SK-N-SH (cell line): Measurements from ENCODE around the gene RABGAP1L.

ENCODE experiments used
- CHD2 ChIP-seq: fragments of 150-350 bp; IDR thresholded peaks from 2 replicates; pipeline ENCODE4 v1.6.1; 2018; ENCODE audit warnings: low read length; ENCODE audit not compliant: partially characterized antibody
- ELF1 ChIP-seq: IDR thresholded peaks from 2 replicates; pipeline ENCODE4 v1.4.0; 2012
- EP300 ChIP-seq, 2 experiments: IDR thresholded peaks; 2 replicates each; pipeline versions ENCODE4 v1.4.0 to v1.6.1; 2012; ENCODE audit warnings: borderline replicate concordance in 1 of 2, low read depth in 1 of 2, low read length in 1 of 2
- EZH2phosphoT487 ChIP-seq: fragments of 200-600 bp; sonication (generic); IDR thresholded peaks from 2 replicates; pipeline ENCODE4 v1.6.1; 2017; ENCODE audit warnings: low read depth, mixed run types, mild to moderate bottlenecking, antibody characterized with exemption, moderate library complexity, borderline replicate concordance
- GABPA ChIP-seq: IDR thresholded peaks from 2 replicates; pipeline ENCODE4 v1.4.0; 2012; ENCODE audit warnings: low read depth, mild to moderate bottlenecking
- JUND ChIP-seq: IDR thresholded peaks from 2 replicates; pipeline ENCODE4 v1.4.0; 2012
- POLR2AphosphoS5 ChIP-seq: IDR thresholded peaks from 2 replicates; pipeline ENCODE4 v1.6.1; 2012; ENCODE audit warnings: low read depth, low read length
- RAD21 ChIP-seq: IDR thresholded peaks from 2 replicates; pipeline ENCODE4 v1.6.1; 2012; ENCODE audit warnings: mild to moderate bottlenecking, low read length
- TAF1 ChIP-seq: IDR thresholded peaks from 2 replicates; pipeline ENCODE4 v1.6.1; 2012; ENCODE audit warnings: low read depth, mild to moderate bottlenecking, low read length, moderate library complexity, borderline replicate concordance
- TF ChIP-seq, protein P1 (sequence below): fragments of 200-600 bp; sonication (generic); IDR thresholded peaks from 2 replicates; pipeline ENCODE4 v1.6.1; 2017; ENCODE audit warnings: antibody characterized with exemption, mild to moderate bottlenecking, moderate library complexity
- TF ChIP-seq, protein P2 (sequence below): fragments of 150-350 bp; IDR thresholded peaks from 2 replicates; pipeline ENCODE4 v1.6.1; 2017; ENCODE audit warnings: antibody characterized with exemption, low read length, low read depth, borderline replicate concordance
- TF ChIP-seq, protein P3 (sequence below): IDR thresholded peaks from 2 replicates; pipeline ENCODE4 v1.6.1; 2012; ENCODE audit warnings: mild to moderate bottlenecking, low read depth, low read length, moderate library complexity
- TF ChIP-seq, protein P4 (sequence below): IDR thresholded peaks from 2 replicates; pipeline ENCODE4 v1.4.0; 2012; ENCODE audit warnings: low read depth
- TF ChIP-seq, protein P5 (sequence below): IDR thresholded peaks from 2 replicates; pipeline ENCODE4 v1.4.0; 2012; ENCODE audit warnings: low read depth, borderline replicate concordance

DNA sequence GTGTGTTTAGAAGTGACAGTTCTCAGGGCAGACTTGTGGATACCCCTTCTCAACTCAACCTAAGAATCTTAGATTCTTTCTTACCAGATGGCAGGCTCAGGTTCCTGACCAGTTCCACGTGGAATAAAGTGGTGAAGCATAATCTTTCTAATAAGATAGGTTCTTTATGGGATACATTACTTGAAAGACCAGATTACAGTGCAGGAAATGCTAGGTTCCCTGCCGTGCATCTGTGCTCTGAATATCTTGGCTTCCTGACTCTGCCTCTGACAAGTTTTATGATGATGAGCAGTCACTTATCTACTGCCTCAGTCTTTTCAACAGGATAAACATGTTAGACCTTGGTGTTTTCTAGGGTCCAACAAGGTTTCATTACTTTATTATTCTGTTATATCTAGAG, 632.5 kb downstream of the RABGAP1L start:
- TF ChIP-seq, protein P1, sequence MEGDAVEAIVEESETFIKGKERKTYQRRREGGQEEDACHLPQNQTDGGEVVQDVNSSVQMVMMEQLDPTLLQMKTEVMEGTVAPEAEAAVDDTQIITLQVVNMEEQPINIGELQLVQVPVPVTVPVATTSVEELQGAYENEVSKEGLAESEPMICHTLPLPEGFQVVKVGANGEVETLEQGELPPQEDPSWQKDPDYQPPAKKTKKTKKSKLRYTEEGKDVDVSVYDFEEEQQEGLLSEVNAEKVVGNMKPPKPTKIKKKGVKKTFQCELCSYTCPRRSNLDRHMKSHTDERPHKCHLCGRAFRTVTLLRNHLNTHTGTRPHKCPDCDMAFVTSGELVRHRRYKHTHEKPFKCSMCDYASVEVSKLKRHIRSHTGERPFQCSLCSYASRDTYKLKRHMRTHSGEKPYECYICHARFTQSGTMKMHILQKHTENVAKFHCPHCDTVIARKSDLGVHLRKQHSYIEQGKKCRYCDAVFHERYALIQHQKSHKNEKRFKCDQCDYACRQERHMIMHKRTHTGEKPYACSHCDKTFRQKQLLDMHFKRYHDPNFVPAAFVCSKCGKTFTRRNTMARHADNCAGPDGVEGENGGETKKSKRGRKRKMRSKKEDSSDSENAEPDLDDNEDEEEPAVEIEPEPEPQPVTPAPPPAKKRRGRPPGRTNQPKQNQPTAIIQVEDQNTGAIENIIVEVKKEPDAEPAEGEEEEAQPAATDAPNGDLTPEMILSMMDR: no peak
- no peak for TF ChIP-seq EZH2phosphoT487
- TF ChIP-seq, protein P2, sequence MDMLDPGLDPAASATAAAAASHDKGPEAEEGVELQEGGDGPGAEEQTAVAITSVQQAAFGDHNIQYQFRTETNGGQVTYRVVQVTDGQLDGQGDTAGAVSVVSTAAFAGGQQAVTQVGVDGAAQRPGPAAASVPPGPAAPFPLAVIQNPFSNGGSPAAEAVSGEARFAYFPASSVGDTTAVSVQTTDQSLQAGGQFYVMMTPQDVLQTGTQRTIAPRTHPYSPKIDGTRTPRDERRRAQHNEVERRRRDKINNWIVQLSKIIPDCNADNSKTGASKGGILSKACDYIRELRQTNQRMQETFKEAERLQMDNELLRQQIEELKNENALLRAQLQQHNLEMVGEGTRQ: no peak
- TF ChIP-seq GABPA: no peak
- TF ChIP-seq RAD21: no peak
- TF ChIP-seq, protein P3, sequence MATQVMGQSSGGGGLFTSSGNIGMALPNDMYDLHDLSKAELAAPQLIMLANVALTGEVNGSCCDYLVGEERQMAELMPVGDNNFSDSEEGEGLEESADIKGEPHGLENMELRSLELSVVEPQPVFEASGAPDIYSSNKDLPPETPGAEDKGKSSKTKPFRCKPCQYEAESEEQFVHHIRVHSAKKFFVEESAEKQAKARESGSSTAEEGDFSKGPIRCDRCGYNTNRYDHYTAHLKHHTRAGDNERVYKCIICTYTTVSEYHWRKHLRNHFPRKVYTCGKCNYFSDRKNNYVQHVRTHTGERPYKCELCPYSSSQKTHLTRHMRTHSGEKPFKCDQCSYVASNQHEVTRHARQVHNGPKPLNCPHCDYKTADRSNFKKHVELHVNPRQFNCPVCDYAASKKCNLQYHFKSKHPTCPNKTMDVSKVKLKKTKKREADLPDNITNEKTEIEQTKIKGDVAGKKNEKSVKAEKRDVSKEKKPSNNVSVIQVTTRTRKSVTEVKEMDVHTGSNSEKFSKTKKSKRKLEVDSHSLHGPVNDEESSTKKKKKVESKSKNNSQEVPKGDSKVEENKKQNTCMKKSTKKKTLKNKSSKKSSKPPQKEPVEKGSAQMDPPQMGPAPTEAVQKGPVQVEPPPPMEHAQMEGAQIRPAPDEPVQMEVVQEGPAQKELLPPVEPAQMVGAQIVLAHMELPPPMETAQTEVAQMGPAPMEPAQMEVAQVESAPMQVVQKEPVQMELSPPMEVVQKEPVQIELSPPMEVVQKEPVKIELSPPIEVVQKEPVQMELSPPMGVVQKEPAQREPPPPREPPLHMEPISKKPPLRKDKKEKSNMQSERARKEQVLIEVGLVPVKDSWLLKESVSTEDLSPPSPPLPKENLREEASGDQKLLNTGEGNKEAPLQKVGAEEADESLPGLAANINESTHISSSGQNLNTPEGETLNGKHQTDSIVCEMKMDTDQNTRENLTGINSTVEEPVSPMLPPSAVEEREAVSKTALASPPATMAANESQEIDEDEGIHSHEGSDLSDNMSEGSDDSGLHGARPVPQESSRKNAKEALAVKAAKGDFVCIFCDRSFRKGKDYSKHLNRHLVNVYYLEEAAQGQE: no peak
- no peak for TF ChIP-seq CHD2
- no peak for TF ChIP-seq TAF1
- TF ChIP-seq POLR2AphosphoS5: no peak
- TF ChIP-seq EP300 (IDR thresholded peaks at IDR 0.05; ENCODE audit: borderline replicate concordance in 1 of 2, low read depth in 1 of 2, low read length in 1 of 2): no peak
- TF ChIP-seq, protein P4, sequence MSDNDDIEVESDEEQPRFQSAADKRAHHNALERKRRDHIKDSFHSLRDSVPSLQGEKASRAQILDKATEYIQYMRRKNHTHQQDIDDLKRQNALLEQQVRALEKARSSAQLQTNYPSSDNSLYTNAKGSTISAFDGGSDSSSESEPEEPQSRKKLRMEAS: no peak
- TF ChIP-seq, protein P5, sequence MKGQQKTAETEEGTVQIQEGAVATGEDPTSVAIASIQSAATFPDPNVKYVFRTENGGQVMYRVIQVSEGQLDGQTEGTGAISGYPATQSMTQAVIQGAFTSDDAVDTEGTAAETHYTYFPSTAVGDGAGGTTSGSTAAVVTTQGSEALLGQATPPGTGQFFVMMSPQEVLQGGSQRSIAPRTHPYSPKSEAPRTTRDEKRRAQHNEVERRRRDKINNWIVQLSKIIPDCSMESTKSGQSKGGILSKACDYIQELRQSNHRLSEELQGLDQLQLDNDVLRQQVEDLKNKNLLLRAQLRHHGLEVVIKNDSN: no peak
- no peak for TF ChIP-seq JUND
- TF ChIP-seq ELF1: no peak
